Measurements from ENCODE around the gene CASQ2.

CASQ2 gene

DNA sequence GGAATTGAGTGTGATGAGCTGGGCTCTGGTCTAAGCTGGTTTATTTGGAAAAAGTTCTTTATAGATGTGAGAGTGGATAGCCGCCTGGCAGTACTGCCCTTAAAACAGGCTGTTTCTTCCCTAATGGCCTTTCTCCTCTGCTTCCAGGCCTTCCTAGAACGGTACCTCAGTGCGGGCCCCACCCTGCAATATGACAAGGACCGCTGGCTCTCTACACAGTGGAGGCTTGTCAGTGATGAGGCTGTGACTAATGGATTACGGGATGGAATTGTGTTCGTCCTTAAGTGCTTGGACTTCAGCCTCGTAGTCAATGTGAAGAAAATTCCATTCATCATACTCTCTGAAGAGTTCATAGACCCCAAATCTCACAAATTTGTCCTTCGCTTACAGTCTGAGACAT is 77.5 kb downstream of the CASQ2 start:
- DNase-seq = no peak

DNA sequence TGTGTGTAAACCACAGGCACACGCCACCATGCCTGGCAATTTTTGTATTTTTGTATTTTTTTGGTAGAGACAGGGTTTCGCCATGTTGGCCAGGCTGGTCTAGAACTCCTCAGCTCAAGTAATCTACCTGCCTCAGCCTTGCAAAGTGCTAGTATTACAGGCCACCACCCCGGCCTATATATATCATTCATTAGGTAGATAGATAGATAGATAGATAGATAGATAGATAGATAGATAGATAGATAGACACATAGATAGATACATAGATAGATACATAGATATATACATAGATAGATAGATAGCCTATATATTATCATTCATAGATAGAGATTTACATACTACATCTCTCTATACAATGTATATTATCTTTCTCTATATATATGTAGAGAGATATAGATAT is 80.8 kb downstream of the CASQ2 start:
- DNase-seq = no peak

DNA sequence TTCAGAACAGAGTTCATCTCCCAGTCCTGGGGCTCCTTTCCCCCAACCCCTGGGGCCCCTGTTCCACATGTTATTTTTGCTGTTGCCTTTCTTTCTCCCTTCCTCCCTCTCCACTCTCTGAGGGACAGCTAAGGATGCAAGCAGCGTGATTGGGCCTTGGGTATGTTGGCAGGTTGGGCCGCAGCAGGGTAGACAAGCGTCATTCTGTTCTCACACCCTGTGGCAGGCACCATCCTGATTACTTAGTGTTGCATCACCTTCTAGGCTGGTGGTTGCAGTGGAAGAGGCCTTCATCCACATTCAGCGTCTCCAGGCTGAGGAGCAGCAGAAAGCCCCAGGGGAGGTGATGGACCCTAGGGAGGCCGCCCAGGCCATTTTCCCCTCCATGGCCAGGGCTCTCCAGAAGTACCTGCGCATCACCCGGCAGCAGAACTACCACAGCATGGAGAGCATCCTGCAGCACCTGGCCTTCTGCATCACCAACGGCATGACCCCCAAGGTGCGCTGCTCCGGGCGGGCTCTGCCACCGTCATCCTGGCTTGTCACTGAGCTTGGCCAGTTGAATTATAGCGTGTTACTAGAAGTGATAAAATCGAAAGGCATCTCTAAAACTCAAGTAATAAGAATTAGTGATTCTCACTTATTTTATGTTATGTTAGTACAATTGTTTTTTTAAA is 83.3 kb downstream of the CASQ2 start:
- DNase-seq = no peak

DNA sequence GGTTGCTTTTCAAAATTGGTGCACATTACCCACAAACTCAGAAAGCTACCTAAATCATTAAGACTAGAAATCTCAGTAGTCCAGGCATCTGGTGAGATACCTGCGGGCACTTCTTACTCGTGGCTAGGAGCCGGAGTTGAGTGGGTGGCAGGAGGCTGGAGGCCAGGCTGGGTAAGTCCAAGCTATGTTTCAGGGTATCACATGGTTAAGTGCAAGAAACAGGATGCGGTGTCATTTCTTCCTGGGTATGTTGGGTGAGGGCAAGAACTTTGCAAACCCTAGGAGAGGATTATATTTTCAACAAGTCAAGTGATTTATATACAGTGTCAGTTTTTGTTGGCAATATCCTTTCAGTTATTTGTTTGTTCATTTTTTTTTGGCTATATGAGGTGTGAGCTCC is 85.7 kb downstream of the CASQ2 start:
- no peak for DNase-seq

DNA sequence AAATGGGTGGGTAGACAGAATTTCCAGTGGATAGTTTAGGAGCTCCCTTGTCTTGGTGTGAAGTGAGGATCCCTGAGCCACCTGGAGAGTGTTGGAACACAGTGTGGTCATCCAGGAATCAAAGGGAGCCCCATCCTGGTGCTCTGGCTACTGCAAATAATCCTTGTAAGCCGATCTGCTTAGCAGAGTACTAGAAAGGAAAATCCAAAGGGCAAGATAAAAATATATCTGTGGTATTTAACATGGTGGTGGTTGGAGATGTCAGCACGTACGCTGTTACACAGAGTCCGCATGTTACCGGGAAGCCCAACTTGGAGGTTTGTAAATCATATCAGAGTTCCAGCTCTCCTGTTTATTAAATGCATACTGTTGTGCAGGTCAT is 87.8 kb downstream of the CASQ2 start:
- no peak for DNase-seq

DNA sequence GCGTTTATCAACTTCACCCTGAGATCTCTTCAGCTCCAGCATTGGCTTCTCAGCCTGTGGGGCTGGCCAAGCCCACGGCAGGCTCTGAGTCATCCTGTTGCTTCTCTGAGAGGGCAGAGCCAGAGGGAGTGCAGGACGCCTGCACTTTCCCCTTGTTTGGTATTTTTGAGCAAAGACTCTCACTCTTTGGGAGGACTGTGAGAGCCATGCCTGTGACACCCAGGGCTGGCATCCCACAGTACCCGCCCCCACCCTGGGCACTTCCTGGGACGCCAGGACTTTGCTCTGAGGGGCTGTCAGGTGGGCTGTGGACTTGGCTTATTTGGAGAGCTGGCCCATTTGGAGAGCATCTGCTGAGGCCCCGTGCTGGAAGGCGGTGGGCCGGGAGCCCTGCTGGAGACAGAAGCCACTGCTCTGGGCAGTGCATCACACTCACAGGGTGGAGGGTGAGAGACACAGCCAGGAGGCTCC is 89.3 kb downstream of the CASQ2 start:
- no peak for DNase-seq

DNA sequence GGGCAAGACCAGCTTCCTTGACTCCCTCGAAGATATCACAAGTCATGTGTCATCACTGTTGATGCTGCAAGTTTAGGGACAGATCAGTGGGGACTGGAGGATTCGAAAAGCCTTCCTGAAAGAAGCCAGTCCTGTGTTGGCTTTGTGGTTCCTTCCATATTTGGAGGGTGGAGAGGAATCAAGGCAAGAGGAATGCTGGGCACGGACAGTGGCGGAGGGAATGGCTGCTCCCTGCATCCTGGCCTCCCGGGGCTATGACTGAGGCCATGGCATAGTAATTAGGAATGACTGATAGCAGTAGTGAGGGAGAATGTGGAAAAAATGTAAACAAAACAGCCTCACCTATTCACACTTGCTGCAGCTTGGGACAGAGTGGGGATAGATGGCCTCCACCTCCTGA is 90.4 kb downstream of the CASQ2 start:
- no peak for DNase-seq

DNA sequence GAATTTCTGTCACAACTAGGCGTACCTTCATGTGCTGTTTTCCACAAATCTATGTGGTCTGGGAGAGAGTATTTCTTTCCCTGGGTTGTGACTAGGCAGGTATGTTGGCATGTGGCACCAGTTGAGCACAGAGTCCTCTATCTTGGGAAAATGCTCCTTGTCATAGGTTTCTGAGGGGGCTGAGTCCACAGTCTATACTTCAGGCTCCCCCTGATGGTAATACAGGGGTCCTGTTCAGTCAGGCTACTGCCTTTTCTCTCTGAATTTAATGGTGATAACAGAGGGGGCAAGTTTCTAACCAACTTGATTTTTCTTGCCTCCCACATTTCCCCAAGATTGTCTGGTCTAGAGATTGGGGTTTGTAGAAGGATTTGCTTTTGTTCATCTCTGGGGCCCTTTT is 90.9 kb downstream of the CASQ2 start:
- DNase-seq = no peak

DNA sequence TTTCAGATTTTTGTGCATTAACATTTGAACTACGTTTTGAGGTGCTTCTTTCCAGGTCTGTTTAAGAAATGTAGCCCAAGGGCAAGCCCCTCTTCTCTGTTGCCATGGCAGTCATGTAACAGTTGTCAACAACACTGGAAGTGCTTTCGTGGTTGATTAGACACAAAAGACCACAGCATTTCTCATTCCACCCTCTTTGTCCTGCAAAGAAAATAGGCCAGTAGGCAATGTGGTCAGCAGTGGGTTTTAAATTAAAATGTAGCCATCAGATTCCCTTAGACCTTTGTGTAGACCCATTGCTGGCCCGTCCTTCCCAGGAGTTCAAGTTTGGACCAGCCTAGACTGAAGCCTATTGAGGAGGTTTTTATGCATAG is 91.3 kb downstream of the CASQ2 start:
- no peak for DNase-seq

DNA sequence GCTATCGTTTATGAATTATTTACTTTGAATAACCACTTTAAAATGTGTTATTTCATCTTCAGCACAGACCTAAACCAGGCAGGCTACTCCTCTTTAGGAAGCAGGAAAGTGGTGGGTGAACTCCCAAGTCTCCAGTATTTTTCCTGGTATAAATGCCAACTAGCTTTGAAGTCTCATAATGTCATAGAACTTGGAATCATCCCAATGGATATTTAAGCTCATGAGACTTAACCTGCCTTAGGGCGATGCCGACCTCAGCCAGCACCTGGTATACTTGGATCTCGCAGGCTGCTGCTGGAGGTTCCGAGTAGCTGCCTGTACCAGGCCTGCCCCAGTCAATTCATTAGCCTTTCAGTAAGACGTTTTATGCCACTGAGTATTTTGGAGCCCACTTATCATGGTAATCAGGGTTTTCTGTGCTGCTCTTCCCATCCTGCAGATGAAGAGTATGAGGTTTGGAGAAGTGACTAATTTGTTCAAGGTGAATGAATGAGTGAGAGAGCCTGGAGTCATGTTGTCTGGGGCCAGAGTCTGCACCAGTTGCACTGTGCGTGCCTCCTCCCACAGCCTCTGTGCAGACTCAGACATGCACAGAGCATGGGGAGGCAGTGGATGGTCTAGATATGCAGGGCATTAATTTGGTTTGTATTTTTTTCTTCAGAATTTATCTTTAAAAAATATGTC is 91.9 kb downstream of the CASQ2 start:
- DNase-seq = no peak

DNA sequence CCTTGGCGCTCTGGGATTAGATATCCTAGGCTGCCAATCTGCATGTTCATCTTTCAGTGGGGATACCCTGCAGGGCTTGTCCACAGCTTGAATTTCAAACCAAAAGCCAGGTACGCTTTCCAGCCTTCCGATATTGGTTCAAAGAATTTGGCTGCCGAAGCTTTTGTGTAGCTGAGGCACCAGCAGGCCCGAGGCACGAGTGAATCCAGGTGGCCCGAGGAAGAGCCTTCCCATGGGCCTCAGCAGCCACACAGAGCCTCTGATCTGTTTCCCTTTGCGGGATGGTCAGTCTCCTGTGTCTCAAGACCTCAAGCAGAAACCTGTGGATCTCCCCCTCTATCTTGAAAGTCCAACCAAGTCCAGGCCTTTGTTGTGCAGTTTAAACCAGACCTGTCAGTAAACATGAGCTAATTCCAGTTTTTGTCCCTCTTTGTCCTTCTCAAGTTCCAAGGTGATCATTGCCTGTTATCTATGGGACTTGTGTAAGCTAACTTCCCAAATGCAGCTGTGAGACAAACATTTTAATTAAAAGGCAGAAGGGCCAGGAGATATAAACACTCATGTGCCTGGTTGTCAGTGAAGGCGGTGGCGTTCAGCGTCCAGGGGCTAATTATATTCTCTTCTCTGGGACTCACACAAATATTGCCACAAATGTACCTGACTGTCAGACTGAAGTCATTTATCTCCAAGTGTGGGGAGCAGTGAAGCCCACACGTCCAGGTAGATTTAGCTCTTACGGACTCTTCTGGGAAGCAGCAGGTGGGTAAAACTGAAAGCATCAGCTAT is 96.1 kb downstream of the CASQ2 start:
- no peak for DNase-seq

DNA sequence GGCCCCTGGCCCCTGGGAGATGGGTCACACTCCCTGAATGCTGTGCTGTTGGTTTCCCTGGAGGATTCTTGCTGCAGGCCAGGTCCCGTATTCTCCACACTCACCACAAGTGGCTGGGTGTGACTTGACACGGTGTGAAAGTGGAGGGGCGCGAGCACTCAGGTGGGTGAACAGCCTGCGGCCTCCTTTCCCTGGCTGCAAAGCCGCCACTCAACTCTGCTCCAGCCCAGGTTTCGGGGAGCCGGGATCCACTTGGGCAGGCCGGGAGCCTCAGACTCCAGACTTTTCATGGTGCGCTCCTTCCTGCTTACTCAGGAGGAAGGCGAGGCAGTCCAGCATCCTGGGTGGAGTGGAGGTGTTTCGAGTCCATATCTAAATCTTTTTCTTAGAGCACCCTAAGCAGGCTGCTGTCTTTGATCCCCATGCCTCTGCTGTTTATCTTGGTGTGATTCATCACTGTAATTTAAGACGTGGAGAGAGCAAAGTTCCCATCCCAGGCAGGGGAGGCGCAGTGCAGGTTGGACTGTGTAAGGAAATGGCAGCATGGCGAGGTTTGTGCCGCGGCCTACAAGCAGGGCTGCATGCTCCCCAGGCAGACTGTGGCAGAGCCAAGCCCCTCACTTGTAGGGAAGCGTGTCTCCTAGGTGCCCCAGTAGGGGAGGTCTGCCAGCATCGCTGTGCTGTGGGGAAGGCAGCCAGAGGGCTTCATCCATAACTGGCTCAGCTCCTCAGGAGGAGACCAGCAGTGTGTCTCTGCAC is 97.2 kb downstream of the CASQ2 start:
- no peak for DNase-seq

DNA sequence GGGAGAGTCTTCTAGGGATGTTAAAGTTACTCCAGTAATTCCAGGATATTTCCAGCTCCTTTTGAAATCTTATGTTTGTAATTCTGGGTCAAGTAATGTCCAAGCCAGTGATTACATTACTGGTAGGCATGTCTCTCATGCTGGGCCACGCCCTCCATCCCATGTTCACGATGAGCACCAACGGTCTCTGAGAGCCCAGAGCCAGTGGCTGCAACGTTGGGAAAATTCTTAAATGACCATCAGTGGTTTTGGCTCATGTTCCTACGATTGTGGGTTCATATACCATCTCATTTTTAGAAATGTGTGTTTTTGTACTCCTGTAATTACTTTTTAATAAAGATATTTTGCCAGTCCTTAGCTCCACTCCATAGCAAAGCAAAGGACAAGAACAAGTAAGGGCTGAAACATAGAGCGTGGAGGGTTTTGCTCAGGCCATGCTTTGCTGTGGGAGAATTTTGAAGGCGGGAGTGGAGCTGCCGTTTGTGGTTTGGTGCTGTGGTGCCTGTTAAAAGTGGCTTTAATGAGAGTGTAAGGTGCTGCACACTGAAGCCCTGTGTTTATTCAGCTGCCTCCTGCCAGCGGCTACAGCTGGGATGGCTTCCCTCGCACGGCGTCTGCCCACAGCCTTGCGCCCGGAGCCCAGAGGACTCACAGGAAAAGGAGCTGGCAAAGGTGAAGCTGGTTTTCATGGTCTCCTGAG is 97.9 kb downstream of the CASQ2 start:
- no peak for DNase-seq

DNA sequence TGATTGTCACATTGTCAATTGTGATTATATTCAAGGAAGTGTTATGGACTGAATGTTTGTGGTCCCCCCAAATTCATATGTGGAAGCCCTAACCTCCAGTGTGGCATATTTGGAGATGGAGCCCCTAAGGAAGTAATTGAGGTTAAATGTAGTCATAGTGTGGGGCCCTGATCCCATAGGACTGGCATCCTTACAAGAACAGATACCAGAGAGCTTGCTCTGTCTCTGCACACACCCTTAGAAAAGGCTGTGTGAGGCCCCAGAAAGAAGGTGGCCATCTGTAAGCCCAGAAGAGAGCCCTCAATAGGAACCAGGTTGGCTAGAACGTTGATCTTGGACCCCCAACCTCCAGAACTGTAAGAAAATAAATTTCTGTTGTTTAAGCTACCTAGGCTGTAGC is 98.6 kb downstream of the CASQ2 start:
- DNase-seq = no peak

DNA sequence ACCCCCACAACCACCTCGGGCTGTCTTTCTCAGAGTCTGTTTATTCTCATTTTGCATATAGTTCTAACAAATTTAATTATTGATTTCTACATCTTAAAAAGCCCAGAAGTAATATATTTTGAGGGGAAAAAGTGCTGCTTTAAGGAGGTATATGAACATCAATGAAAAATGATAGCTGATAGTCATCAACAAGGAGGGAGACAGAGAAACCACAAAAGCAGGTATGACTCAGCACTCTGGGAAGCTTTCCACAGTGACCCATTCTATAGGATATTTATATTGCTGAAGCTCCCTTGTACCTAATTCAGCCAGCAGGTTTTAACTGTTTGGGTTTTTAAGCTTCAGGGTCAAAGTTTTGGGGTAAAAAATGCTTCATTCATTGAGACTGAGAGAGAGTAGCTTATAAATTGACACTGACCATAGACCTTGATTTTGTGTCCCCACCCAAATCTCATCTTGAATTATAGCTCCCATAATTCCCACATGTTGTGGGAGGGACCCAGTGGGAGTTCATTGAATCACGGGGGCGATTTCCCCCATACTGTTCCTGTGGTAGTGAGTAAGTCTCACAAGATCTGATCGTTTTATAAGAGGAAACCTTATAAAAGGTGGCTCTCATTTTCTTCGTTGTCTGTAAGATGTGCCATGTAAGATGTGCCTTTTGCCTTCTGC is 99.4 kb downstream of the CASQ2 start:
- DNase-seq = no peak

DNA sequence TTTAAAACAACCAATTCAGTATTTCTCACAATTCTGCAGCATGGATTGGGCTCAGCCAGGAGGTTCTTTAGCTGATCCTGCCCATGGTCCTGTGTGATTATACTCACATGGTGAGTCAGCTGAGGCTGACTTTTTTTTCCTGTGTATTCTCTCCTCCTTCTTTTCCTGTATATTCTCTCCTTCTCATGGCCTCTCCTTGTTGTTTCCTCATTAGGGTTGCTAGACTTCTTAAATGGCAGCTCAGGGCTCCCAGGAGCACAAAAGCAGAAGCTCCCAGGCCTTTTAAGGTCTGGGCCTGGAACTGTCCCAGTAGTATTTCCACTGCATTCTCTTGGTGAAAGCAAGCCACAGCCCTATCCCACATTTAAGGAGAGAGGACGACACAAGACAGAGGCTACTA is 99.9 kb downstream of the CASQ2 start:
- no peak for DNase-seq

DNA sequence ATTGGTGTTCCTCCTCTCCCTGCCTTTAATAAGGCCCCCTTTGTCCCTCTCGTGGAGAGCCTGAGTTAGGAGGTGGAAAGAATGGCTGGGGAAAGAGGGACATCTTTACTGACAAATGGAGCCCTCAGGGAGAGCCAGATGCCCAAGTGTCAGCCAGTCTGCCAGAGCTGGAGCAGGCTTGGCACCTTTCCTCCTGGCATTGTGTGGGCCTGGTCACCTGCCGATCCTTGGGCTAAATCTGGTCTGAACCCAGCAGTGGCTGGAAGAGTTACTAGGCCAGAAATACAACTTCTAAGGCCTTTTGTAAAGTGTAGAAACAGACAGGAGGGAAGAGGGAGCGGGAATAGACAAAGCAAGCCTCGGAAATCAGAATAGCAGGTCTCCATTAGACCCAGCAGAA is 101.8 kb downstream of the CASQ2 start:
- DNase-seq = no peak

DNA sequence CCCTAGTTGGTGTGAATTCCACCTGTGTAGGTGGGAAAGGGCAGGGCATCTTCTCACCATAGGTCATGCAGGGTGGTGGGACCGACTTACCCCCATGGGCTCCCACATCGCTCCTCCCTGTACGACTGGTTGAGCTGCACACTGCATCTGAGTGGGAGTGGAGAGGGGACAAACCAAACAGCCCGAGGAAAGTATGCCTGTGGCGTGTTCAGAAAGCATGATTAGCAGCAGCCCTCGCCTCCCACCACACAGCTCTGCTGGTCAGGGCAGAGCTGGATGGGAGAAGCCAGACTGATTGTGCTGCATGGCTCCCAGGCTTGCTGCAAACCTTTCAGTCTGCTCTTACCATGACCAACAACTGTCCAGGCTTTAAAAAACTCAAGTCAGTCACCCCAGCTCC is 102.3 kb downstream of the CASQ2 start:
- no peak for DNase-seq

DNA sequence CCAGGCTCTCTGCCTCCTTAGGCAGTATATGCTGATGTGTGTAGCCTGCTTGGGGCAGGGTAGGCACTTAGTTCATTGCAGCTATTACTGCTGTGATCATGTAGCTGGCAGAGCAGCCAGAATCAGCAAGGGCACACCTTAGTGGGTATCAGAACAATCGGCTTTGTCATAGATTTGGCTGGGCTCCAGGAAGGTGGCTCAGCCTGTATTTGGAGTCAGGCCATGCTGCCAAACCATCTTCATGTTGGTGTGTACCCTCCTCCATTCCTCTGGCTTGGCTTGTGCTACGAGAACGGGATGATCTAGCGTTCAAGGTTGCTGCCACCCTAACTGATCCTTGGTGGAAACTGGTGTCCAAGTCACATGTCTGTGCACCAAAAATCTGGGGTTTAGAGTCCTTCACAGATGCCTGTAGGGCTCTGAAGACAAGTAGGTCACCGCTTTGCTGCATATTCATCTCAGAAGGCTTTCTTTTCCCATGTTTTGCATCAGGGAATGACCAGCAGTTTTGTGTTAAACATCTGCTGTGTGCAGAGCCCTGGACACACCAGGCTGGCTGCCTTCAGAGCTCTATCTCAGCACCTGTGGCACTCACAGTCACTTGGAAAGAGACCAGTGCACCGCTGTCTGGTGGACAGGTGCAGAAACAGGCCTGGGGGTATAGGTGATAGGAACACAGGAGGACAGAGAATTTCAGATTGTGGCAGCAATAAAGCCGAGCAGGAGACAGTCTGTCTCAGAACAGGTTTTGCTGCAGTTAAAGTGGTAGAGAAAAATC is 103.0 kb downstream of the CASQ2 start:
- no peak for DNase-seq

DNA sequence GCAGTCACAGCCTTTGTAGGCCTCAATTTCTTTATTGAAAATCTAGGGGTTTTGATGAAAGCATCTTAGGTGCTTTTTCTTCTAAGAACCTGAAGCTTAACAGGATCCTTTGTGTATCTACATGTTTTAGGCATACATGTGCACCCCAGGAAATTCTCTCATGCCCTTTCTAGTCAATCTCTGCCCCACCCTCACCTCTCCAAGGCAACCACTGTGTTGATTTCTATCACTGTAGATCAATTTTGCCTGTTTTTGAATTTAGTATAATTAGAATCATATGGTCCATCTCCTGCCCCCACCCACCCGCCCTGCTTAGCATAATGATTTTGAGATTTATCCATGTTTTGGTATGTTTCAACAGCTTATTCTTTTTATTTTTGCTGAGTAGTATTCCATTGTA is 107.4 kb downstream of the CASQ2 start:
- no peak for DNase-seq

DNA sequence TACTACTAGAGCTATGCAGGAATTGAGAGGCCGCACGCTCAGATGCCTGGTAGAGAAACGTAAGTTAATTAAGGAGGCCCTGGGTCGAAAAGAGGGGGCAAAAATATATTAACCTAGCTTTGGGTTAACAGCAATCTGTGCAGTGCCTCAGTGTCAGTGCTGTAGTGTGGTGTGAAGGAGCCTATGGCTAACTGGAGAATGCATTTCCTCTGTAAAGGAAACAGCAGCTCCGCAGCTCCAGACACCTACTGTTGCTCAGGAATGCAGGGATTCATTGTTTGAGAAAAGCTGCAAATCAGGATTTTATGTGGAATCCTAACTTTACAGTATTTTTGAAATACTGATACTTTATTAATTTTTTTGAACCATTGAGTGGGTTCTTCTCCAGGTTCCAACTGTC is 108.4 kb downstream of the CASQ2 start:
- no peak for DNase-seq
